GM19395 (cell line): ENCODE measurements around the gene CELF1.
"Not testable (repeated sequence)": the region's sequence is repeated elsewhere in the genome, so short reads cannot be mapped to it uniquely, and the experiment has no call there.

Experiments used
- ATAC-seq: cut with Tn5 transposase; IDR thresholded peaks from one replicate; pipeline ENCODE4 v1.9.1; 2021; ENCODE audit warnings: mild to moderate bottlenecking, moderate library complexity; ENCODE audit not compliant: unreplicated experiment

Gene CELF1

GRCh38 chr11:47577460-47578041, 24.6 kb upstream of the CELF1 start:
- no peak for ATAC-seq

GRCh38 chr11:47573321-47573720, 20.4 kb upstream of the CELF1 start:
- ATAC-seq = no peak

- no peak for ATAC-seq
Observed at GRCh38 chr11:47572715-47573255, 19.9 kb upstream of the CELF1 start.

GRCh38 chr11:47571895-47572294, 19.0 kb upstream of the CELF1 start:
- ATAC-seq = no peak

GRCh38 chr11:47571357-47571729, 18.4 kb upstream of the CELF1 start:
- ATAC-seq = no peak

GRCh38 chr11:47570651-47571356, 17.9 kb upstream of the CELF1 start:
- ATAC-seq = no peak

- no peak for ATAC-seq
Observed at GRCh38 chr11:47569646-47570045, 16.7 kb upstream of the CELF1 start.

GRCh38 chr11:47566149-47566698, 13.3 kb upstream of the CELF1 start:
- ATAC-seq = peak; percentile 2

- peak; percentile 77 for ATAC-seq
Observed at GRCh38 chr11:47565340-47566148, 12.6 kb upstream of the CELF1 start, which contains the start of gene PTPMT1. Gene PTPMT1 (plus strand): TSS chr11:47565599. CDS start chr11:47565623, 24 bp downstream.

GRCh38 chr11:47564933-47565339, 12.0 kb upstream of the CELF1 start:
- peak; percentile 19 for ATAC-seq

GRCh38 chr11:47564366-47564765, 11.4 kb upstream of the CELF1 start:
- ATAC-seq = not testable (repeated sequence)

GRCh38 chr11:47562393-47562792, 9.5 kb upstream of the CELF1 start:
- ATAC-seq = not testable (repeated sequence)

- ATAC-seq = no peak
Observed at GRCh38 chr11:47560426-47560825, 7.5 kb upstream of the CELF1 start.

- no peak for ATAC-seq
Observed at GRCh38 chr11:47558695-47559094, 5.8 kb upstream of the CELF1 start.

- ATAC-seq = not testable (repeated sequence)
Observed at GRCh38 chr11:47557004-47557403, 4.1 kb upstream of the CELF1 start.

GRCh38 chr11:47553406-47553743, 443 bp upstream of the CELF1 start:
- peak; percentile 29 for ATAC-seq

- ATAC-seq = peak; percentile 6
Observed at GRCh38 chr11:47552056-47552565, 821 bp downstream of the CELF1 start.

- ATAC-seq = no peak
Observed at GRCh38 chr11:47551086-47551485, 1.8 kb downstream of the CELF1 start.

GRCh38 chr11:47550288-47551047, 2.5 kb downstream of the CELF1 start:
- ATAC-seq = no peak

- not testable (repeated sequence) for ATAC-seq
Observed at GRCh38 chr11:47546274-47546673, 6.7 kb downstream of the CELF1 start.
